Measurements from ENCODE around the gene NUDT4B.
"Not testable (repeated sequence)": the region's sequence is repeated elsewhere in the genome, so short reads cannot be mapped to it uniquely, and the experiment has no call there.

DNA sequence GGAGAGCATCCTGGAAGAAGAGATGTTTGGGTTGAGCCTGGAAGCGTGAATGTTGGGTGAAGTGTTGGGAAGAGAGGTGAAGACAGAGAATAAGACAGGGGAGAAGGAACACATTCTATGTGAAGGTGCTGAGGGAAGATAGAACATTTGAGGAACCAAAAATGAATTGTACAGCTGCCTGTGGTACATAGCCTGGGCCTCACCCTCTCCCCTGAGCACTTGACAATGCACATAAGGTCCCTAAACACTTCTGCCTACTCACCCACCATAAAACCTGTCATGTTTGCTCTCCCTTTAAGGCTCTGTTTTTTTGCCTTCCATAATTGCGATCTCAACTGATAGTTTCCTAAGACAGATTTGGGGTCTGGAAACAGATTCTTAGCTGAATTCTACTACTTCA is 25.8 kb upstream of the NUDT4B start:
- TF ChIP-seq, protein P1, sequence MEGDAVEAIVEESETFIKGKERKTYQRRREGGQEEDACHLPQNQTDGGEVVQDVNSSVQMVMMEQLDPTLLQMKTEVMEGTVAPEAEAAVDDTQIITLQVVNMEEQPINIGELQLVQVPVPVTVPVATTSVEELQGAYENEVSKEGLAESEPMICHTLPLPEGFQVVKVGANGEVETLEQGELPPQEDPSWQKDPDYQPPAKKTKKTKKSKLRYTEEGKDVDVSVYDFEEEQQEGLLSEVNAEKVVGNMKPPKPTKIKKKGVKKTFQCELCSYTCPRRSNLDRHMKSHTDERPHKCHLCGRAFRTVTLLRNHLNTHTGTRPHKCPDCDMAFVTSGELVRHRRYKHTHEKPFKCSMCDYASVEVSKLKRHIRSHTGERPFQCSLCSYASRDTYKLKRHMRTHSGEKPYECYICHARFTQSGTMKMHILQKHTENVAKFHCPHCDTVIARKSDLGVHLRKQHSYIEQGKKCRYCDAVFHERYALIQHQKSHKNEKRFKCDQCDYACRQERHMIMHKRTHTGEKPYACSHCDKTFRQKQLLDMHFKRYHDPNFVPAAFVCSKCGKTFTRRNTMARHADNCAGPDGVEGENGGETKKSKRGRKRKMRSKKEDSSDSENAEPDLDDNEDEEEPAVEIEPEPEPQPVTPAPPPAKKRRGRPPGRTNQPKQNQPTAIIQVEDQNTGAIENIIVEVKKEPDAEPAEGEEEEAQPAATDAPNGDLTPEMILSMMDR (conservative IDR thresholded peaks at IDR 0.05), result not testable (repeated sequence)
- not testable (repeated sequence) for TF ChIP-seq EZH2 (IDR thresholded peaks at IDR 0.05; ENCODE audit: low read depth)

All from PC-9 (cell line).